Germinal center (tissue), 1 donor: ENCODE measurements around the gene ZDHHC17.
"Not testable (repeated sequence)": the region's sequence is repeated elsewhere in the genome, so short reads cannot be mapped to it uniquely, and the experiment has no call there.

Experiments
- DNase-seq: peaks from one replicate; pipeline ENCODE4 v3.0.0; 2012; ENCODE audit warnings: mixed read lengths, low spot score

ZDHHC17 gene

DNA sequence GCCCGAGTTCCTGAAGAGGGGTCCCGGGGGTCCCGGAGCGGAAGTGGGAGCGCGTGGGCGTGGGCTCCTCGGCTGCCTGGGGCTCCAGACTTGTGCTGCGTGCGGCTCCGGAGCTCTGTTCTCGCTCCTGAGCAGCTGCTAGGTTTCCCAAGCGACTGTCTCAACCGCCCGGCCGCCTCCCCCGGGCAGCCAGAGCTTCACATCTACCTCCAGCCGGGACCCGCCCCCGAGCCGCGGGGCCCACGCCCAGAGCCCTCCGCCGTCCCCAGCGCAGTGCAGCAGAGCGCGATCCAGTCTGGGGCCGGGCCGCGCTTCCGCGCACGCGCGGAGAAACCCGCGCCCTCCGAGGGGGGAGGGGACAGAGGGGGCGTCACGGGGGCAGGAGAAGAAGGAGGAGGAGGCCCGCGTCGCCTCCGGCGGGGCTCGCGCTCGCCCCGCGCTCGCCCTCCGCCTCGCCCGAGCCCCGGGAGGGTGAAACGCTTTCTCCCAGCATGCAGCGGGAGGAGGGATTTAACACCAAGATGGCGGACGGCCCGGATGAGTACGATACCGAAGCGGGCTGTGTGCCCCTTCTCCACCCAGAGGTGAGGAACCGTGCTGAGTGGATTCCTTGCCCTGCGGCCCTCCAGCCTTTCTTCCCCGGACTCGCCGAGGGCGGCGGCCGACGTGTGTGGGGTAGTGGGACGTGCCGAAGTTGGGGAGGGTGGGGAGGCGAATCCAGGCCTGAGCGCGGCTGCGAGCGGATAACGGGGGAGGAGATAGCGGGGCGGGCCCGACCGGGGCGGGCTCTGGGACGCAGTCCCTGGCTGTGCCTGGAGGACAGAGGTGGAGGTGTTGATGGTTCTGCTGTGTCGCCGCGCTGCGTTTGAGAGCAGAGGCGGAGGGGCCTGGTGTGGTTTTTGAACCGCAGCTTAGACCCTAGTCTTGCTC is at the start of gene ZDHHC17:
TSS of gene ZDHHC17 (plus strand) at position 370 of the 930 bp plus-strand sequence. CDS start at position 492, 122 bp downstream.
- peak; percentile 91 for DNase-seq

GRCh38 chr12:76714415-76714814 is 49.5 kb upstream of the ZDHHC17 start:
- no peak for DNase-seq

- no peak for DNase-seq
Measured at GRCh38 chr12:76714861-76715260, 49.1 kb upstream of the ZDHHC17 start.

GRCh38 chr12:76715332-76715731 is 48.6 kb upstream of the ZDHHC17 start:
- DNase-seq: no peak

DNA sequence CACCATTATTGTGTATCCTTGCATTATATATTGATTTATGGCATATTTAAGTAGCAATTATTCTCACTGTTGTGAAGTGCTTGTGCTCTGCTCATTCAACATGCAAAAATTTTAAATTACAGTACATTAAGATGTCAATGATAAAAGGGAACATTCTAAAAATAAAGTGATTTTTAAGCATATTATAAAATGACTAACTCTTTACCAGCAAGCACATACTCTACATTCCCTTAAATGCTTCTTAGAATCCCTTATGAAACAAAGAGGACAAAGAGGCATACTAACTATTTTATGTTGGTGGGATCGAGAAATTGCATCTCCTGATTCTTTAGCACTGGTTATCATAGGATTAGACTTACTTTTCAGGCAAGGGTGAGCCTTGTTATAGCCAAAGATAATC is 46.6 kb upstream of the ZDHHC17 start:
- DNase-seq: no peak

- no peak for DNase-seq
Measured at GRCh38 chr12:76719171-76720041, 44.5 kb upstream of the ZDHHC17 start.

DNA sequence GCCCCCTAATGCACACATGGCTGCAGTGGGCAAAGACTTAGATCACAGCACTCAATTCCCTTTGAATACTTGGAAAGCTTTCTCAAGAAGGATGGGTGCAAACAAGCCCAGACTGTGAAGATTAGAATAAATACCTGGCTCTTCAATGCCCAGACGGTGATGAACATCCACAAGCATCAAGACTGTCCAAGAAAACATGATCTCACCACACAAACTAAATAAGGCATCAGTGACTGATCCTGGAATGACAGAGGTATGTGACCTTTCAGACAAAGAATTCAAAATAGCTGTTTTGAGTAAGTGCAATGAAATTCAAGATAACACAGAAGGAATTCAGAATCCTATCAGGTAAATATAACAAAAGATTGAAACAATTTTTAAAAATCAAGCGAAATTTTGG is 43.8 kb upstream of the ZDHHC17 start:
- DNase-seq: no peak

DNA sequence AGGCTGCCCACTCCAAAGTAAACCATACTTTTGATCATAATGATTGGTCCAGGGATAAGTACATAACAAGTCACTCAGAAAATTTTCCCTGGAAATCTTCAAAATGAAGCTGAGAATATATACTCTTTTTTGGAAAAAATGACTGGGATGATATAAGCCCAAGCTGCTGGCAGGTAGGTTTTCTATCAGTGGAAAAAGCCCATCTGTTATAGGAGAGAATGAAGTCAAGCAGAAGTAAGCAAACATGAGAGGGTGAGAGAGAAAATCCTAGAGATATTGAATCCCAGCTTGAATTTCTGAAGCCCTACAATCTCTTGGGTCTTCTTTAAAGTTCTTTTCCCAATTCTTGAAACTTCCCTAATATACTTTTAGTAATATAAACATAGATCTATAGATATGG is 37.3 kb upstream of the ZDHHC17 start:
- no peak for DNase-seq

DNA sequence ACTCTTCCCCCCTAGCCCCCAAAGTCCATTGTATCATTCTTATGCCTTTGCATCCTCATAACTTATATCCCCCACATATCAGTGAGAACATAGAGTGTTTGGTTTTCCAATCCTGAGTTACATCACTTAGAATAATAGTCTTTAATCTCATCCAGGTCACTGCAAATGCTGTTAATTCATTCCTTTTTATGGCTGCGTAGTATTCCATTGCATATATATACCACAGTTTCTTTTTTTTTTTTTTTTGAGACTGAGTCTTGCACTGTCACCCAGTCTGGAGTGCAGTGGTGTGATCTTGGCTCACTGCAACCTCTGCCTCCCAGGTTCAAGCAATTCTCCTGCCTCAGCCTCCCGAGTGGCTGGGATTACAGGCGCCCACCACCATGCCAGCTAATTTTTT is 31.7 kb upstream of the ZDHHC17 start:
- not testable (repeated sequence) for DNase-seq

DNA sequence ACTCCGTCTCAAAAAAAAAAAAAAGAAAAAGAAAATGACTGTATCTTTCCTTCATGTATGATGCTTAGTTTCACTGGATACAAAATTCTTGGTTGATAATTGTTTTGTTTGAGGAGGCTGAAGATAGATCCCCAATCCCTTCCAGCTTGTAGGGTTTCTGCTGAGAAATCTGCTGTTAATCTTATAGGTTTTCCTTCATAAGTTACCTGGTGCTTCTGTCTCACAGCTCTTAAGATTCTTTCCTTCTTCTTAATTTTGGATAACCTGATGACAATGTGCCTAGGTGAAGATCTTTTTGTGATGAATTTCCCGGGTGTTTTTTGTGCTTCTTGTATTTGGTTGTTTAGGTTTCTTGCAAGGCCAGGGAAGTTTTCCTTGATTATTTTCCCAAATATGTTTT is 26.2 kb upstream of the ZDHHC17 start:
- not testable (repeated sequence) for DNase-seq

GRCh38 chr12:76738824-76739579 is 24.9 kb upstream of the ZDHHC17 start:
- DNase-seq: no peak

- no peak for DNase-seq
Measured at GRCh38 chr12:76739896-76740295, 24.0 kb upstream of the ZDHHC17 start.

DNA sequence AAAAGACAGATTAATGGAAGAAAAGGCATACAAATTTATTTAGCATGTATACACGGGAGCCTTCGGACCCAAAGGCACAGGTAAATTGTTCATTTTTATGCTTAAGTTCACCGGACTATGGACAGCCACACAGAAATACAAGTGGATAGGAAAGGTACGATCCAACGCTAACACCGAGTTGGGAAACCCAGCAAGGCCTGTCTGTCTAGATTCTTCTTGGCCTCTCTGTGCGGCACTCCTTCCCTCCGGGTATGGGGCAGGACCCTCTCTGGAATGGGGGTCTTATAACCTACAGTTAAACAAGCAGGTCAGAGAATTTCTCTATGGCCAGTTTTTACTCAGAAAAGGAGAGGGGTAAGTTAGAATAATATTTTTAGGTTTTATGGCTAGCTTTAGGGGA is 23.4 kb upstream of the ZDHHC17 start:
- DNase-seq: no peak

DNA sequence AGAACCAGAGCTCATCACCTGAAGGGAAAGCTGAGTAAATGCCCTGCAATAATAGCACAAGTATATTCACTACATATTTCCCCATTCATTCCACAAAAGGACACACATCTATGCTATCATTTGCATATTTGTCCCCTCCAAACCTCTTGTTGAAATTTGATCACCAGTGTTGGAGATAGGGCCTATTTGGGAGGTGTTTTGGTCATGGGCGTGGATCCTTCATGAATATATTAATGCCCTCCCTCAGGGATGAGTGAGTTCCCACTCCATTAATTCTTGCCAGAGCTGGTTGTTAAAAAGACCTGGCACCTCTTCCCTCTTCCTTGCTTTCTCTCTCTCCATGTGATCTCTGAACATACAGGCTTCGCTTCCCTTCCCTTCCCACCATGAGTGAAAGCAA is 18.6 kb upstream of the ZDHHC17 start:
- DNase-seq: no peak

GRCh38 chr12:76746516-76746915 is 17.4 kb upstream of the ZDHHC17 start:
- no peak for DNase-seq

DNA sequence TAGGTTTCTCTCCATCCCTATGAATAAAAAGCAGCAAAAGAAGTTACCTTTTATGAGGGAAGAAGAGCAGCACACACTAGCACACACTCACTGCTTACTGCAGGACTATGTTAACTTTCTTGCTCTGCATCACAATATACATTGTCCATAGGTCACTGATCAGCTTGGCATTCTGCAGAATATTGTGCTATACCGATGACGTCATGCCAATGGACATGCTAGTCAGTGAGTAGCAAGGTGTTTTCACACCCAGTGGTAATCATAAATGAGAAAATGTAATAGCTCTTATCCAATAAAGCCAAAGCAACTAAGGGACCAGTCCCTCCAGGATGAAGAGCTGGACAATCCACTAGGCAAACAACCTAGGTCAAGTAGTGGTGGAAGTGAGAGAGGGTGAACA is 16.7 kb upstream of the ZDHHC17 start:
- no peak for DNase-seq

DNA sequence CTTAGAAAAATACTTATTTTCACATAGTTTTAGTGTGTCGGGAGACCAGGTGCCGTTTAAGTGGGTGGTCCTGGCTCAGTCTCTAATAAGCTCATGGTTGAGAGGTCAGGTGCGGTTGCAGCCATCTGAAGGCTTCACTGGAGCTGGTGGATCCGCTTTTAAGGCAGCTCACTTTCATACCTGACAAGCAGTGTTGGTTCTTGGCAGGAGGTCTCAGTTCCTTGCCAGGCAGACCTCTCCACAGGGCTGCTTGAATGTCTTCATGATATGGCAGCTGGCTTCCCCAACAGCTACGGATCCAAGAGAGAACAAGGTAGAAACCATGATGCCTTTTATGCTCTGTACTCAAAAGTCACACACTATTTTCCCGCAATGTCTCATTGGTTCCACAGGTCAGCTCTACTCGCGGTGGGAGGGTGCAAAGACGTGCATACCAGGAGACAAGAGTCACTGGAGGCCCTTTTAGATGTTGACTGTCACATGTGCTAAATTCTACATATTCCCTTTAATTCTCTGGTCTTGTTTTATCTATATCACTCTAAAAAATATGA is 8.0 kb upstream of the ZDHHC17 start:
- DNase-seq: no peak

DNA sequence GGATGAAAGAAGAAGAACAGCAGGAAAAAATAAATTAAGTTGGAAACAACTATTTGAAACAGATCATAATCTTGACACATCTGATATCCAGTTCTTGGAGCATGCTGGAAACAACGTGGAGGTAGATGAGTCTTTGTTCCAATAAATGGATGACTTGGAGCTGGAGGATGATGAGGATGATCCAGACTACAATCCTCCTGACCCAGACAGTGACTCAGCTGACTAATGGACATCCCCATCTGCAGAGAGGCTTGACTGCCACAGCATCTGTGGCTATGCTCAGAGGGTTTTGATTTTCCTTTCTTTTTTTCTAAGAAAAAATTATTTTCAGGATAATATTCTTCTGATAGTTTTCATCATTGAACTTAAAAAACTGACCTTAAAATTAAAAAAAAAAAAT is 6.2 kb upstream of the ZDHHC17 start:
- no peak for DNase-seq

GRCh38 chr12:76762601-76762980 is 1.3 kb upstream of the ZDHHC17 start:
- no peak for DNase-seq

DNA sequence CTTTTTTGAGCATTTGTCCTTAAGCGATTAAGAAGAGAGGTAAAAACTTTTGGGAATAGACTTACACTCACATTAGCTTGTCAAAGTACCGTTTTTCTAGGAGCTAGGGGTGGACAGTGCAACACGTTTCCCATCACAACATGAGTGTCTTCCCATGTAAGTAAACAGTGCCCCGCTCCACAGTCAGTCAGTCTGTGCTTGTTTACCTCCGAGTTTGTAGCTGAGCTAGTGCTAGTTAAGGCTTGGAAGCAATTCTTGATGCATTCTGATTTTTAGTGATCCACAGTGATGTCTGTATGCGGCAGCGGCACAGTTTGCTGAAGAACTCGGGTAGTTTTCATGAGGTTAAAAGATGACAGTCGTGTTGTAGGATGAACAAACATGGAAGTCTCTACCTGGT is 941 bp downstream of the ZDHHC17 start:
- no peak for DNase-seq

DNA sequence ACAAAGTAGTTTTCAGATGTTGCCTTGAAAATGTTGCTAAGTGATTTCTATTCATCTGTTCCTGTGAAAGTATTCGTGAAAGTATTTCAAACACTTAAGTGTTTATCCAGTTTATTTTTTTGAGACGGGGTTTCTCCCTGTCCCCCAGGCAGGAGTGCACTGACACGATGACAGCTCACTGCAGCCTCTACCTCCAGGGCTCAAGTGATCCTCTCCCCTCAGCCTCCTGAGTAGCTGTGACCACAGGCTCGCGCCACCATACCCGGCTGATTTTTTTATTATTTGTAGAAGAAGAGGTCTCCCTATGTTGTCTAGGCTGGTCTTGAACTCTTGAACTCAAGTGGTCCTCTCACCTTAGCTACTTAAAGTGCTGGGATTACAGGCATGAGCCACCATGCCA is 1.7 kb downstream of the ZDHHC17 start:
- DNase-seq: no peak

DNA sequence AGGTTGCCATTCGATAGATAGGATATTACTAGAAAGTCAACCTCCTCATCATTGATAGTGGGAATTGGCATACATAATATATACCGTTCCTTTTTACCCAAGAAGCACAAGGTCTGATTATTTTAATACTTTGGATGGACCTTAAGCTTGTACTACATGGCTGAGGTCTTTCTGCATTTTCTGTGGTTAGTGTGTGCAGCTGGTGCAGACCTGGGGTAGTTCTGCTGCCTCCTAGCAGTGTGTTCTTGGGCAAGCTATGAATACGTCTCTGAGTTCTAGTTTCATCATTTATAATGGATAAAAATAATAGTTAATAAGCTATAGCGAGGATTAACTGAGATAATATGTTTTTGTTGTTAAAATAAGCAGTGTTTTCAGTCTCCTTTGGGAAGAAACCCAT is 2.2 kb downstream of the ZDHHC17 start:
- no peak for DNase-seq
